Loucy (cell line): ENCODE measurements around the gene PDGFRB.

Experiments used
- EZH2phosphoT487 ChIP-seq: fragments of 200-600 bp; IDR thresholded peaks from 2 replicates; pipeline ENCODE4 v1.6.1; 2018; ENCODE audit warnings: antibody characterized with exemption, mild to moderate bottlenecking, moderate library complexity, borderline replicate concordance
- TF ChIP-seq, protein P1 (sequence below): fragments of 200-600 bp; sonication (generic); conservative IDR thresholded peaks from 2 replicates; pipeline ENCODE4 v1.5.1; 2014; ENCODE audit warnings: mild to moderate bottlenecking, antibody characterized with exemption, low read length

GRCh38 chr5:150130493-150130922 lies 25.1 kb downstream of the PDGFRB start:
- TF ChIP-seq, protein P1, sequence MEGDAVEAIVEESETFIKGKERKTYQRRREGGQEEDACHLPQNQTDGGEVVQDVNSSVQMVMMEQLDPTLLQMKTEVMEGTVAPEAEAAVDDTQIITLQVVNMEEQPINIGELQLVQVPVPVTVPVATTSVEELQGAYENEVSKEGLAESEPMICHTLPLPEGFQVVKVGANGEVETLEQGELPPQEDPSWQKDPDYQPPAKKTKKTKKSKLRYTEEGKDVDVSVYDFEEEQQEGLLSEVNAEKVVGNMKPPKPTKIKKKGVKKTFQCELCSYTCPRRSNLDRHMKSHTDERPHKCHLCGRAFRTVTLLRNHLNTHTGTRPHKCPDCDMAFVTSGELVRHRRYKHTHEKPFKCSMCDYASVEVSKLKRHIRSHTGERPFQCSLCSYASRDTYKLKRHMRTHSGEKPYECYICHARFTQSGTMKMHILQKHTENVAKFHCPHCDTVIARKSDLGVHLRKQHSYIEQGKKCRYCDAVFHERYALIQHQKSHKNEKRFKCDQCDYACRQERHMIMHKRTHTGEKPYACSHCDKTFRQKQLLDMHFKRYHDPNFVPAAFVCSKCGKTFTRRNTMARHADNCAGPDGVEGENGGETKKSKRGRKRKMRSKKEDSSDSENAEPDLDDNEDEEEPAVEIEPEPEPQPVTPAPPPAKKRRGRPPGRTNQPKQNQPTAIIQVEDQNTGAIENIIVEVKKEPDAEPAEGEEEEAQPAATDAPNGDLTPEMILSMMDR, result no peak
- TF ChIP-seq EZH2phosphoT487, result no peak
